ENCODE results near the gene HCK. TPM values are rescaled to one million over a fixed set of nuclear protein-coding genes. Genes with fewer than 3 reads are reported as not detected.

Gene HCK
- total and polyA plus RNA-seq, 9 of the 15 experiments (the other 6 are each of a cell fraction or from before 2014, with no cell fraction given) = 0.09 to 0.51 (median 0.27) TPM; not detected in 6

- TF ChIP-seq ZBTB40 (IDR thresholded peaks at IDR 0.05) (peak; percentile 91), ZBTB40 (CRISPR knock-in tag; IDR thresholded peaks at IDR 0.05) (no peak), CSDE1 (IDR thresholded peaks at IDR 0.05) (peak; percentile 93 to 97), THRA (IDR thresholded peaks at IDR 0.05) (no peak), U2AF1 (optimal IDR thresholded peaks at IDR 0.05; ENCODE audit: low read depth, low read length) (no peak), ZKSCAN1 (IDR thresholded peaks at IDR 0.05; ENCODE audit: low read depth, low read length) (no peak), FUS (optimal IDR thresholded peaks at IDR 0.05; ENCODE audit: low read depth, low read length) (no peak), SMAD3 (CRISPR knock-in tag; conservative IDR thresholded peaks at IDR 0.05) (no peak), ARID4B (CRISPR knock-in tag; IDR thresholded peaks at IDR 0.05) (peak; percentile 35; the same call in 1 of the 2 replicates), EP400 (IDR thresholded peaks at IDR 0.05) (peak; percentile 99), RAD51 (IDR thresholded peaks at IDR 0.05; ENCODE audit: borderline replicate concordance, low read depth) (peak; percentile 75), CBX8 (IDR thresholded peaks at IDR 0.05; ENCODE audit: borderline replicate concordance, extremely low read depth, low read depth, low read length, poor library complexity, severe bottlenecking) (no peak)
Measured at GRCh38 chr20:32109392-32110172, 57.5 kb downstream of the HCK start, which contains the start of gene TM9SF4 (continued).

Measured in K562 (cell line).